Gastrocnemius medialis (tissue), 4 donors: ENCODE results near the gene RAP1B. TPM values are rescaled to one million over a fixed set of nuclear protein-coding genes. Genes with fewer than 3 reads are reported as not detected.

Source experiments
- ATAC-seq, 2 donors: fragments of 150-250 bp; one replicate each; pipeline ENCODE4 v1.9.1; 2016
- DNase-seq, 2 donors: peaks; one replicate each; pipeline ENCODE4 v3.0.0-alpha.2; 2019
- H3K27ac ChIP-seq, 4 donors: fragments of 200-600 bp; sonication (generic); 1 replicate in 1 of 4; 2 replicates in 3 of 4; pipeline ENCODE4 v1.5.1; 2016 to 2018; ENCODE audit warnings: mild to moderate bottlenecking in 2 of 4, moderate library complexity in 1 of 4
- H3K27me3 ChIP-seq, 3 donors: fragments of 200-600 bp; sonication (generic) in 2 of 3; 1 replicate in 1 of 3; 2 replicates in 2 of 3; pipeline versions ENCODE4 v1.5.1 to v1.6.0; 2016 to 2019; ENCODE audit warnings: mild to moderate bottlenecking in 1 of 3, moderate library complexity in 1 of 3
- H3K36me3 ChIP-seq, 2 donors: fragments of 200-600 bp; sonication (generic) in 1 of 2; one replicate each; pipeline ENCODE4 v1.5.1; 2017 to 2018
- H3K4me1 ChIP-seq, 2 donors: fragments of 200-600 bp; sonication (generic) in 1 of 2; one replicate each; pipeline ENCODE4 v1.5.1; 2016 to 2017; ENCODE audit warnings: mild to moderate bottlenecking in 2 of 2
- H3K4me3 ChIP-seq, 4 donors: fragments of 200-600 bp; sonication (generic) in 3 of 4; 1 replicate in 1 of 4; 2 replicates in 3 of 4; pipeline ENCODE4 v1.5.1; 2016 to 2019; ENCODE audit warnings: mild to moderate bottlenecking in 2 of 4
- H3K9me3 ChIP-seq, 3 donors: fragments of 200-600 bp; sonication (generic) in 2 of 3; 1 replicate in 1 of 3; 2 replicates in 2 of 3; pipeline ENCODE4 v1.5.1; 2016 to 2019
- CTCF ChIP-seq, 5 experiments: fragments of 450-650 bp in 3 of 5; fragments of 200-600 bp in 2 of 5; sonication (generic) in 2 of 5; IDR thresholded peaks in 4 of 5; conservative IDR thresholded peaks in 1 of 5; 1 replicate in 4 of 5; 2 replicates in 1 of 5; pipeline ENCODE4 v1.5.1; 2016 to 2019; ENCODE audit warnings: antibody characterized with exemption in 5 of 5, mild to moderate bottlenecking in 3 of 5, moderate library complexity in 3 of 5
- POLR2A ChIP-seq, 2 donors: fragments of 450-650 bp; IDR thresholded peaks; one replicate each; pipeline ENCODE4 v1.6.1; 2017; ENCODE audit warnings: antibody characterized with exemption in 2 of 2, mild to moderate bottlenecking in 2 of 2, moderate library complexity in 2 of 2
- in situ Hi-C, 4 donors: fragments of 200-750 bp; cut with MboI; loops; one replicate each; pipeline versions ENCODE4 v1.15.0 to v1.8.0; 2017; ENCODE audit warnings: low sequenced_read_pairs in 4 of 4
- intact Hi-C: fragments of 100-400 bp; cut with DNase I; formaldehyde crosslinking; loops from one replicate; pipeline ENCODE4 v1.15.1; 2023; ENCODE audit warnings: low total_unique reads
- total RNA-seq, 4 donors: library from RNA; depleted of rRNA; stranded (reverse); fragments of >200 nt; gene quantifications; one replicate each; pipeline versions ENCODE4 v1.1.0 to v1.2.3, GENCODE V29; 2016

The RAP1B gene
- total RNA-seq, 4 donors from 2014 or later, result 58.4 to 93.8 (median 71.9) TPM

DNA sequence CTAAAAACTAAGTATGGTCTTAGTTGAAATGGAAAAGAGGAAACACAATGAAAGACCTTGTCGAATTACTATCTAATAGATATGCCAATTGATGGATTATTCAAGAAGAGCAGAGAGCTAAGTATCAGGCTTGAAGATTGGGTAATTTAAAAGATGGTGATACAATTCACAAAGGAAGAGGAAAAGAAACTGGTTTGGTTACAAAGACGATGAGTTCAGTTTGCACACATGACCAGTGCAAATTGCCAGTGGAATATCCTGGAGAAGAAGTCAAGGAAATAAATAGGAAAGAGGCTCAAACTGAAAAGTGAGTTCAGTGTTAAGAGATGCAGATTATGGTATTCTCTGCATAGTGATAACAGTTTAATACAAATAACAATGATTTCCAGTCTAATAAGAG is 2.5 kb upstream of the RAP1B start:
- no peak for TF ChIP-seq POLR2A (IDR thresholded peaks at IDR 0.05)
- no peak for TF ChIP-seq CTCF (IDR thresholded peaks at IDR 0.05 in 4 of 5, conservative IDR thresholded peaks at IDR 0.05 in 1 of 5)
- ATAC-seq, result no peak
- in situ Hi-C loops (no loop called here), intact Hi-C loops (no loop called here)
- H3K4me1 ChIP-seq, result peaks cover 11 to 16% of the 10 kb centered on the region in 2 donors
- no peaks in the 10 kb centered on the region for H3K27me3 ChIP-seq
- H3K36me3 ChIP-seq, result no peaks in the 10 kb centered on the region
- no peaks in the 10 kb centered on the region for H3K9me3 ChIP-seq
- no peak for DNase-seq
- H3K27ac ChIP-seq, result no peak overlapping the region
- no peak overlapping the region for H3K4me3 ChIP-seq

- H3K9me3 ChIP-seq, result no peaks in the 10 kb centered on the region
- peak overlapping the region; percentile 97 to 99 (median 98) for H3K27ac ChIP-seq
- peak in 1 of 2 donors; percentile 31 for DNase-seq
- no peak for TF ChIP-seq CTCF (IDR thresholded peaks at IDR 0.05 in 4 of 5, conservative IDR thresholded peaks at IDR 0.05 in 1 of 5)
- no peak for TF ChIP-seq POLR2A (IDR thresholded peaks at IDR 0.05)
- ATAC-seq, result peak in 1 of 2 donors; percentile 5
- in situ Hi-C loops, result loop anchor here in 1 of 4 donors (10.0 kb wide), 1 partner anchor 245 kb away; no protein-coding TSS in a partner anchor
- peak overlapping the region; percentile 70 to 99 (median 88) for H3K4me3 ChIP-seq
- no peaks in the 10 kb centered on the region for H3K27me3 ChIP-seq
- intact Hi-C loops, result loop anchor here (1.0 to 5.0 kb wide), 7 partner anchors 77 to 1341 kb away; partner anchors contain the start of genes CAND1, MDM1, MDM2 and SLC35E3
- H3K36me3 ChIP-seq, result no peaks in the 10 kb centered on the region
- H3K4me1 ChIP-seq, result peaks cover 29 to 33% of the 10 kb centered on the region in 2 donors
Measured at GRCh38 chr12:68609998-68610369, 715 bp upstream of the RAP1B start.

- intact Hi-C loops, result loop anchor here (2.0 to 5.0 kb wide), 5 partner anchors 136 to 1342 kb away; partner anchors contain the start of genes CAND1, MDM2 and SLC35E3
- no peaks in the 10 kb centered on the region for H3K36me3 ChIP-seq
- peak; percentile 53 to 64 for DNase-seq
- peak overlapping the region; percentile 82 to 99 (median 94) for H3K4me3 ChIP-seq
- no peak for TF ChIP-seq CTCF (IDR thresholded peaks at IDR 0.05 in 4 of 5, conservative IDR thresholded peaks at IDR 0.05 in 1 of 5)
- peak in 1 of 2 donors; percentile 50 for TF ChIP-seq POLR2A (IDR thresholded peaks at IDR 0.05)
- peak overlapping the region; percentile 97 to 99 (median 98) for H3K27ac ChIP-seq
- ATAC-seq, result peak; percentile 58 to 68
- no peaks in the 10 kb centered on the region for H3K9me3 ChIP-seq
- H3K27me3 ChIP-seq, result no peaks in the 10 kb centered on the region
- in situ Hi-C loops, result loop anchor here in 1 of 4 donors (10.0 kb wide), 1 partner anchor 246 kb away; no protein-coding TSS in a partner anchor
- peaks cover 36 to 44% of the 10 kb centered on the region in 2 donors for H3K4me1 ChIP-seq
Measured at GRCh38 chr12:68611094-68611805, 551 bp downstream of the RAP1B start.

- Histone ChIP-seq H3K9me3 (no peaks in the 10 kb centered on the region), H3K27ac (peak overlapping the region; percentile 97 to 99 (median 98)), H3K4me3 (peak overlapping the region; percentile 82 to 99 (median 94)), H3K27me3 (no peaks in the 10 kb centered on the region), H3K4me1 (peaks cover 40 to 48% of the 10 kb centered on the region in 2 donors), H3K36me3 (no peaks in the 10 kb centered on the region)
- intact Hi-C loops, result loop anchor here (2.0 to 5.0 kb wide), 5 partner anchors 135 to 1343 kb away; partner anchors contain the start of genes CAND1, MDM2 and SLC35E3
- ATAC-seq, result no peak
- no peak for DNase-seq
- TF ChIP-seq POLR2A (IDR thresholded peaks at IDR 0.05) (no peak), CTCF (IDR thresholded peaks at IDR 0.05 in 4 of 5, conservative IDR thresholded peaks at IDR 0.05 in 1 of 5) (no peak)
- in situ Hi-C loops, result loop anchor here in 1 of 4 donors (10.0 kb wide), 1 partner anchor 247 kb away; no protein-coding TSS in a partner anchor
Measured at GRCh38 chr12:68611806-68612160, 1.1 kb downstream of the RAP1B start.
